Measurements from ENCODE around the gene ATXN1.

The ATXN1 gene

DNA sequence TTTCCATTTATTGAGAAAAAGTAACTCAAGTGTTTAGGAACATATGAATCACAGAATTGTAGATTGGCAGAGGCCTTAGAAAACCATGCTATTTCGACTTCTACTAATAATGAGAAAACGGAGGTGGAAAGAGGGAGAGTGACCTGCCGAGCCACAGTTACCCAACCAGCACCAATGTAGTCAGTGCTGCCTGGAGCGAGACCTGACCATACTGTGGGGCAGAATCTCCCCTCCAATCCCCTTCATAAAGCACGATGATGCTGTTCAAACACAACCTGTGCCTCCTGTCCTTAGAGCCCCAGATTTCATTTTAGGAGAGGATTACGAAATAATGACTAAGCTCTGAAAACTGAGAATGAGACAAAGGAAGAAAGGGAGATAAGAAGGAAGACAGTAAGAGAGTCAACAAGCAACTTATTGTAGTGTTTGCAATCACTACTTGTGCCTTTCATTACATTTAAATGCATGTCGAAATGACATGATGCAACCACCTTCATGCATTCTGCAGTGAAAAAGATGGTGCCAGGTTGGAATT lies 70.6 kb downstream of the ATXN1 start:
- no peak for DNase-seq

DNA sequence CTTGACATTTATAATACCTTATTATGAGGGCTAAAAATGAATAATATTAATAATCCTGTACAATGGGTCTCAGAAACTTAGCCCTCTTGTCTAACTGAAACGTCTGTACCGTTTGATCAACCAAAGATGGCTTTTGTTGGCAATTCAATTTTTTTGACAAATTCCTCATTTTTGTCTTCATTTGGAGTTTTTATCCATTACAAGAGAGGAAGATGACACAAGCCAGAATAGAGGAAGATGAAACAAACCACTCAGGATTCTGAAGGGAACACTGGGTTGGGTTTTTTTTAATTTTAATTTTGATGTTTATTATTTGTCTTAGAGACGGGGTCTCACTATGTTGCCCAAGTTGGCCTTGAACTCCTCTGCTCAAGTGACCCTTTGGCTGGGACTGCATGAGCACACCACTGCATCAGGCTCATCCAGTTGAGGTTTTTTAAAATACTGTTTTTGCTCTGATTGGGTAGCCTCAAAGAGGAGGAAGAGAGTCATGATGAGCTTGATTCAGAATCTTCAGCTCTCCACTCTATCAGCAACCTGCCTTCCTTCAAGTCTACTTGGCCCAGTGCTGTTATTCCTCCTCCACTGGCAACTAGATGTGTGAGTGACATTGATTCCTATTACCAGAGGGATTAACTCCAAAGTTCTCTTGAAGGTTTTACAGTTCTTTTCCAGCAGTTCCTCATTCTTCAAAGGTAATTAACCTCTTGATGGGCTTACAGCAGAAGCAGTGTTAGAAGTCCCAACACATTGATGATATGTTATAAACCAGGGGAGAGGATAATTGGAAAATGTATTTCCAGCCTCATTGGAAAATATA lies 71.3 kb downstream of the ATXN1 start:
- no peak for DNase-seq
- TF ChIP-seq POLR2A (IDR thresholded peaks at IDR 0.05; ENCODE audit: low read length): no peak
- no peak for TF ChIP-seq GATA1 (IDR thresholded peaks at IDR 0.05; ENCODE audit: low read depth, low read length)

More for the DNA sequence above, 70.6 kb downstream of the ATXN1 start:
- TF ChIP-seq GATA1 (IDR thresholded peaks at IDR 0.05; ENCODE audit: low read depth, low read length): no peak
- TF ChIP-seq POLR2A (IDR thresholded peaks at IDR 0.05; ENCODE audit: low read length): no peak

- DNase-seq: no peak
- TF ChIP-seq POLR2A (IDR thresholded peaks at IDR 0.05; ENCODE audit: low read length) (no peak), GATA1 (IDR thresholded peaks at IDR 0.05; ENCODE audit: low read depth, low read length) (no peak)
These were observed 72.2 kb downstream of the ATXN1 start for GRCh38 chr6:16688984-16689636.

DNA sequence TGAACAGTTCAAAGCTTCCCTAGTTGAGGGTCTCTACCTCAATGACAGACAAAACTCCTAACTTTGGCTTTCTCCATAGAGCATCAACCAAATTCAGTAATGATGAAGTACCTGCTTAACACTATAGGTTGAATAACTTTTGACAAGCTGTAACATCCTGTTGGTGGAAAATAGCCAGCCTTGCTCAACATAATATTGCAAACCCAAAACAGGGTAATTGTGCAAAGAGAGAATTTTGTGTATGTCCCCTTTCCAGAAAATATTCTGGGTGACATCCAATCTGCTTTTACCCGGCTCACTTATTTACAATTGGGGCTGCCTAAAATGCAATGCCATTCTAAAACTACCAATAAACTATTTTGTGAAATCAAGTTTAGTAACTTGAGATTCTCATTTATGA lies 72.8 kb downstream of the ATXN1 start:
- no peak for TF ChIP-seq POLR2A (IDR thresholded peaks at IDR 0.05; ENCODE audit: low read length)
- no peak for DNase-seq

- no peak for TF ChIP-seq GATA1 (IDR thresholded peaks at IDR 0.05; ENCODE audit: low read depth, low read length)
- TF ChIP-seq POLR2A (IDR thresholded peaks at IDR 0.05; ENCODE audit: low read length): no peak
- no peak for DNase-seq
These were observed 74.2 kb downstream of the ATXN1 start for GRCh38 chr6:16687045-16687444.

- TF ChIP-seq POLR2A (IDR thresholded peaks at IDR 0.05; ENCODE audit: low read length) (no peak), GATA1 (IDR thresholded peaks at IDR 0.05; ENCODE audit: low read depth, low read length) (no peak)
- no peak for DNase-seq
These were observed 76.2 kb downstream of the ATXN1 start for GRCh38 chr6:16684896-16685554.

DNA sequence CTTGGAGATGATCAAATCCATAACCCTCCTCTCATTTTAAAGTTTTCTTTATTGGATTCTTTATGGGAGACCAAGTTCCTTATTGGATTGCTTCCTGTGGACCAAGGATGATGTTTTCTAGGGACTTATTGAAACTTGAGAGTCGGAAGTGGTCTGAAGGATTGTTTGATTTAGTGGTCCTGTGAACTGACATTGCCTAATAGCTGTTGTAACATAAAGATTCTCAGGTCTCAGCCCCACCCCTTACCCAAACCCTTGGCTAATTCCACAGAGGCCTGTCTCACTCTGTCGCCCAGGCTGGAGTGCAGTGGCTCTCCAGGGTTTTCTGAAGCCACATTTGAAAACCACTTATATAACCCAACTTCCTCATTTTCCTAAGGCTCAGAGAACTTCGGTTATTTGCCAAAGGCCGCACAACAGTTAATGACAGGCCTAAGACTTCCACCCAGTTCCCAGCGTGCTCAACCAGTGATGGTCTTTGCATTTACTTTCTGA lies 77.0 kb downstream of the ATXN1 start:
- no peak for DNase-seq
- TF ChIP-seq POLR2A (IDR thresholded peaks at IDR 0.05; ENCODE audit: low read length) (no peak), GATA1 (IDR thresholded peaks at IDR 0.05; ENCODE audit: low read depth, low read length) (no peak)

DNA sequence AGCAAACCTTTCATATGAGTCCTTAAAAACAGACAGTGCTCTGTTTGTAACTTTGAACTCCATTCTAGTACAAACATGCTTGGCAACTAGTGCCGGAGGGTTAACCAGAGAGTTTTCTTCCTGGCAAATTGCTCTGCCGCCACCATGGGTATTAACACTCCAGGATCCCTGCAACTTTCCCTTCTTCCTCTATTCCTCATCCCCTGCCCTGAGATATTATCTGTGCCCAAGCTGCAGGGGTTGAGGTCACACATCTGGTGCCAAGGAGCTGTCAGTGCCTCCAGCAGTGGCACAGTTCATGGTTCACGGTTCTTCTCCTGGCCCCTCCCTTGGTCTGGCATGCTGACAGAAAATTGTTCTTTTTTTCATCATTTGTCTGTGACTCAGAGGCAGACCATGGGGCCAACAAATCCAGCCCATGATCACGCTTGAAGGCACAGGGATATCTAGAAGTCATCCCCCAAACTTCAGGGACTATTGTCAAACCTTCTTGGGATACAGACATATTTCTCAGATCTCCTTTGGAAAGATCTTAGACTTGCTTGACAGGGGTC lies 77.5 kb downstream of the ATXN1 start:
- DNase-seq: no peak

DNA sequence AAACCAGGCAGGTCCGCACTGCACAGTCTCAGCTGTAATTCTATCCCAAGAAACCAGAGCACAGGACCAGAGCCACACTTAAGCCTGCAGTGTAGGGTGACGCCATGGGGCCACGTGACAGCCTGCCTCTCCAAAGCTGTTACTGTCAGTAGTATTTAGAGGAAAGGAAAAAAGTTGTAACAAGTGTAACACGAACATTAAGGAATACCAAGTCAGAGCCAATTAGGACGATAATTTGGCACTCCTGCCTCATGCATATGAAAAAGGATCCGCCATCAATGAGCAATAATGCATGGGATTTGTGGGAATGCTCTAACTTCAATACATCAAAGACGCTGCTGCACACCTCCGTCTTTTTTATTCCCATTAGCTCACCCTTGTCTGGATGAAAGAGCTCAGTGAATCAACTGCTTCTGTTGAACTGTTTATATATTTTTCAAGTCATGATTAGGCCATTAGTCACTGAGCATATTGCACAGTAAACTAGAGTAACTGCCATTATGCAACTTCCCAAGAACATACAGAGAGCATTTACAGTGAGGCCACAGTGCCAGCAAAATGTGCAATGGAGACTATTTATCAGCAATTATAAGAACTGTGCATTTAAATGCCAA lies 79.9 kb downstream of the ATXN1 start:
- no peak for DNase-seq
- TF ChIP-seq GATA1 (IDR thresholded peaks at IDR 0.05; ENCODE audit: low read depth, low read length) (no peak), POLR2A (IDR thresholded peaks at IDR 0.05; ENCODE audit: low read length) (no peak)

More for the DNA sequence above, 77.5 kb downstream of the ATXN1 start:
- TF ChIP-seq POLR2A (IDR thresholded peaks at IDR 0.05; ENCODE audit: low read length): no peak
- TF ChIP-seq GATA1 (IDR thresholded peaks at IDR 0.05; ENCODE audit: low read depth, low read length): no peak

- no peak for TF ChIP-seq POLR2A (IDR thresholded peaks at IDR 0.05; ENCODE audit: low read length)
- no peak for TF ChIP-seq GATA1 (IDR thresholded peaks at IDR 0.05; ENCODE audit: low read depth, low read length)
- DNase-seq: no peak
These were observed 82.2 kb downstream of the ATXN1 start for GRCh38 chr6:16679050-16679449.

- TF ChIP-seq POLR2A (IDR thresholded peaks at IDR 0.05; ENCODE audit: low read length) (no peak), GATA1 (IDR thresholded peaks at IDR 0.05; ENCODE audit: low read depth, low read length) (no peak)
- no peak for DNase-seq
These were observed 83.8 kb downstream of the ATXN1 start for GRCh38 chr6:16677458-16677857.

GRCh38 chr6:16676978-16677377 lies 84.3 kb downstream of the ATXN1 start:
- TF ChIP-seq POLR2A (IDR thresholded peaks at IDR 0.05; ENCODE audit: low read length): no peak
- no peak for TF ChIP-seq GATA1 (IDR thresholded peaks at IDR 0.05; ENCODE audit: low read depth, low read length)
- no peak for DNase-seq

DNA sequence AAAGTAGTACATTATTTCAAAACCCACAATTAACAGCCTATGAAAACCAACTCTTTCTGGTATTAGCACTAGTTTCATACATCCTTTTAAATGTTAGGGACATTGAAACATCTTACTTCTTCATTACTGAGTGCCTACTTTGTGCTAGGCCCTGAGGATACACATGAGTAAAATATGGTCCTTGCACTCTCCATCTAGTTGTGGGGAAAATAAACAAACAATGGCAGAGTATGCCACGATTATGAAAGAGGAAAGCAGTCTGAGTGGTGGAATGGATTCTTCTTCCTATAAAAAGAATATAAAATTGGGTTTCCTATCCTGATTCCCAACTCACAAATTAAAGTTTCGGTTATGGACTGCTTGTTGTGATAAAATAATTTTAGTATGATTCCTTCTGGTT lies 84.9 kb downstream of the ATXN1 start:
- no peak for DNase-seq
- no peak for TF ChIP-seq POLR2A (IDR thresholded peaks at IDR 0.05; ENCODE audit: low read length)
- TF ChIP-seq GATA1 (IDR thresholded peaks at IDR 0.05; ENCODE audit: low read depth, low read length): no peak
